Cardiac muscle cell (in vitro differentiated cells and primary cell): ENCODE results near the gene ATRIP. TPM values are rescaled to one million over a fixed set of nuclear protein-coding genes. Genes with fewer than 3 reads are reported as not detected.

Experiments used
- DNase-seq, 2 donors: peaks; one replicate each; pipeline versions ENCODE4 v3.0.0 to v3.0.0-alpha.2; 2010 to 2017; ENCODE audit warnings: low read depth in 1 of 2, low spot score in 1 of 2
- H3K27ac ChIP-seq: fragments of 200-600 bp; sonication (generic); 2 replicates; pipeline ENCODE4 v1.5.1; 2016
- H3K27me3 ChIP-seq: fragments of 200-600 bp; sonication (generic); 2 replicates; pipeline ENCODE4 v1.6.0; 2016; ENCODE audit warnings: control low read depth
- H3K36me3 ChIP-seq: fragments of 200-600 bp; sonication (generic); 2 replicates; pipeline ENCODE4 v1.5.1; 2016; ENCODE audit warnings: control low read depth
- H3K4me1 ChIP-seq: fragments of 200-600 bp; sonication (generic); 2 replicates; pipeline ENCODE4 v1.8.1; 2017; ENCODE audit warnings: low read depth, mild to moderate bottlenecking, mixed run types
- H3K4me3 ChIP-seq: fragments of 200-600 bp; sonication (generic); 2 replicates; pipeline ENCODE4 v1.5.1; 2016; ENCODE audit warnings: mild to moderate bottlenecking
- H3K9me3 ChIP-seq: fragments of 200-600 bp; sonication (generic); 2 replicates; pipeline ENCODE4 v1.5.1; 2017; ENCODE audit warnings: low read depth, mild to moderate bottlenecking, control low read depth
- polyA plus RNA-seq: library from polyadenylated mRNA; unstranded; fragments of >200 nt; fragmentation: Nextera tagmentation; extraction: Ambion mirVana; gene quantifications from 2 replicates; pipeline ENCODE4 v1.2.1, GENCODE V29; 2016
- total RNA-seq: library from RNA; depleted of rRNA; stranded (reverse); fragments of >200 nt; gene quantifications from 2 replicates; pipeline ENCODE4 v1.2.3, GENCODE V29; 2016
- TF ChIP-seq, protein P1 (sequence below): IDR thresholded peaks from 2 replicates; pipeline ENCODE4 v1.5.1; 2012; ENCODE audit warnings: low read depth, mild to moderate bottlenecking, low read length

The ATRIP gene
- total and polyA plus RNA-seq, 2 experiments from 2014 or later, result 6.4 to 8.7 TPM

DNA sequence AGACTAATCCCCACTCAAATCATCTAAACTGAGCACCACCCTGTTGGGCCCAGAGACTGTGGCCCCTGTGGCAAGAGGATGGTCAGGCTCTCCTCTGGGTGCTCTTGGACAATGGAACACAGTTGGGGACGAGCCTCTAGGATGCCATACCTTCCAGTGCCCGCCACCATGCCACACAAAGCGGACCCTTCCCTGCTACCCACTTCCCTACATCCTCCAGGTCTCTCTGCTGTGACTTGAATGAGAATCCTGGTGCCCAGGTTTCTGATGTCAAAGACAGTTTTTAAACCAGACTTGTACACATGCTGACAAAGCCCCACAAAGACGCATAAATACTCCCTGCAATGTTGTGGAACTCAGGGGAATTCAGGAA, 11.3 kb upstream of the ATRIP start:
- H3K9me3 ChIP-seq, result no peaks in the 10 kb centered on the region
- no peaks in the 10 kb centered on the region for H3K27me3 ChIP-seq
- no peaks in the 10 kb centered on the region for H3K36me3 ChIP-seq
- H3K4me1 ChIP-seq, result peaks cover under 1% of the 10 kb centered on the region
- DNase-seq, result no peak
- TF ChIP-seq, protein P1, sequence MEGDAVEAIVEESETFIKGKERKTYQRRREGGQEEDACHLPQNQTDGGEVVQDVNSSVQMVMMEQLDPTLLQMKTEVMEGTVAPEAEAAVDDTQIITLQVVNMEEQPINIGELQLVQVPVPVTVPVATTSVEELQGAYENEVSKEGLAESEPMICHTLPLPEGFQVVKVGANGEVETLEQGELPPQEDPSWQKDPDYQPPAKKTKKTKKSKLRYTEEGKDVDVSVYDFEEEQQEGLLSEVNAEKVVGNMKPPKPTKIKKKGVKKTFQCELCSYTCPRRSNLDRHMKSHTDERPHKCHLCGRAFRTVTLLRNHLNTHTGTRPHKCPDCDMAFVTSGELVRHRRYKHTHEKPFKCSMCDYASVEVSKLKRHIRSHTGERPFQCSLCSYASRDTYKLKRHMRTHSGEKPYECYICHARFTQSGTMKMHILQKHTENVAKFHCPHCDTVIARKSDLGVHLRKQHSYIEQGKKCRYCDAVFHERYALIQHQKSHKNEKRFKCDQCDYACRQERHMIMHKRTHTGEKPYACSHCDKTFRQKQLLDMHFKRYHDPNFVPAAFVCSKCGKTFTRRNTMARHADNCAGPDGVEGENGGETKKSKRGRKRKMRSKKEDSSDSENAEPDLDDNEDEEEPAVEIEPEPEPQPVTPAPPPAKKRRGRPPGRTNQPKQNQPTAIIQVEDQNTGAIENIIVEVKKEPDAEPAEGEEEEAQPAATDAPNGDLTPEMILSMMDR, result no peak
- H3K4me3 ChIP-seq, result no peak overlapping the region
- no peak overlapping the region for H3K27ac ChIP-seq

DNA sequence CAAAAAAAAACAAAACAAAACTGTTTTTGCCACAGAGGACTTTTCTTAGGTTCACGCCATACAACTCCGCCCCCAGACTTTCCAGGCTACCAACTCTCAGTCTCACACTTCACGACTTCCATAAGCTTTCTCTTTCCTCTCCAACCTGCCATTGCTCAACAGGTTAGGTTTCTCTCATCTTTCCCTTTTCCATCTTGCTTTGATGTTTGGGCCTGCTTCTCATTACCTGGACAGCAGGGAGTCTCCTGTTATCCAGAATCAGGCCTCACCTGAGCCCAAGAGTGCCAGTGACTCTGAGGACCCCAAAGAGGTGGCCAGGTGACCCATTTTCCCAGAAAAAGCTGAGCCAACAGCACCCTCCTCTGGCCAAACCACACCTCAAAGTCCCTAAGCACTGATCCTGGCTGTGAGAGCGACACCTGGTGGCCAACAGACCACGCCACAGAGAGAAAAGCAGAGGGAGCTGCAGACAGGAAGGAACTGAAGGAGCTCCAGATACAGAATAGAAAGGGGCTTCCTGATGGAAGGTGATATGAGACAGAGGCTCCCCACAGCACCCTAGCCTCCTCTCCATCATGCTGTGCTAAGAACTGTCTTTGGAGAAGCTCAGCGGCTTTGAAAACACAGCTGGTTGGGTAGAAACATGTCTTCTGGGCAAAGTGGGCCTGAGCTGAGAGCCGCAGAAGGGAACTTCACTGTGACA, 10.6 kb upstream of the ATRIP start:
- no peaks in the 10 kb centered on the region for H3K36me3 ChIP-seq
- TF ChIP-seq, protein P1, result peak; percentile 100
- no peak overlapping the region for H3K4me3 ChIP-seq
- H3K27ac ChIP-seq, result no peak overlapping the region
- H3K4me1 ChIP-seq, result peaks cover 2% of the 10 kb centered on the region
- DNase-seq, result peak; percentile 88
- no peaks in the 10 kb centered on the region for H3K9me3 ChIP-seq
- no peaks in the 10 kb centered on the region for H3K27me3 ChIP-seq

DNA sequence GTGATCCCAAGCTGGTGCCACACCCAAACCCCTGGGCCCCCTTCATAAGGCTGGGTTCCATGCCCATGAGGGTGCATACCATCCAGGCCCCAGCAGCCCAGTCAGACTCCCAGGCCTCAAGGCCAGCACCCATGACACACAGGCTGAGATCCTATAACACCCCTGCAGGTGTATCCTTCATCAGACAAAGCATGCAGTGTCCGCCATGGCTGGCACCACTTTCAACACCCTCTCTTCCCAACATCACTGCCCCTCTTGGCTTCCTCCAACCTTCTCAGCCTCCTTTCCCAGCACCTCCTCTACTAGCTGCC, 10.1 kb upstream of the ATRIP start:
- H3K4me3 ChIP-seq, result no peak overlapping the region
- H3K36me3 ChIP-seq, result no peaks in the 10 kb centered on the region
- no peaks in the 10 kb centered on the region for H3K27me3 ChIP-seq
- H3K9me3 ChIP-seq, result no peaks in the 10 kb centered on the region
- no peak for DNase-seq
- TF ChIP-seq, protein P1, result no peak
- H3K4me1 ChIP-seq, result peaks cover 7% of the 10 kb centered on the region
- H3K27ac ChIP-seq, result no peak overlapping the region

DNA sequence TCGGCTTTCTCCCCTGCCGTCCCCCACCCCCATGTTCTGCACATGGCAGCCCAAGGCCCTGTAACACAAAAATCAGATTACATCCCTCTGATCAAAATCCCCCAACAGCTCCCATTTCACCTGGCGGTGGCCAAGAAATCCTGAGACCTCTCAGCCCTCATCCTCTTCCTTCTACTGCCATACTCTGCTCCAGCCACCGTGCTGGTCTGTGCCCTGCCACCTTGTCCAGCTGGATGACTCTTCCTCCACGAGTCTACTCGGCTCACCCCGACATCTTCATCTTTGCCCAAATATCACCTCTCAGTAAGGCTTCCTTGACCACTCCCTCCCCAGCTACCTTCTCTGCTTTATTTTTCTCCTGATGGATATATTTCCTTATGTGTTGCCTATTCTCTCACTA, 9.7 kb upstream of the ATRIP start:
- no peak for DNase-seq
- Histone ChIP-seq H3K4me1 (peaks cover 9% of the 10 kb centered on the region), H3K27ac (no peak overlapping the region), H3K4me3 (no peak overlapping the region), H3K36me3 (no peaks in the 10 kb centered on the region), H3K27me3 (no peaks in the 10 kb centered on the region), H3K9me3 (no peaks in the 10 kb centered on the region)
- TF ChIP-seq, protein P1, result no peak

DNA sequence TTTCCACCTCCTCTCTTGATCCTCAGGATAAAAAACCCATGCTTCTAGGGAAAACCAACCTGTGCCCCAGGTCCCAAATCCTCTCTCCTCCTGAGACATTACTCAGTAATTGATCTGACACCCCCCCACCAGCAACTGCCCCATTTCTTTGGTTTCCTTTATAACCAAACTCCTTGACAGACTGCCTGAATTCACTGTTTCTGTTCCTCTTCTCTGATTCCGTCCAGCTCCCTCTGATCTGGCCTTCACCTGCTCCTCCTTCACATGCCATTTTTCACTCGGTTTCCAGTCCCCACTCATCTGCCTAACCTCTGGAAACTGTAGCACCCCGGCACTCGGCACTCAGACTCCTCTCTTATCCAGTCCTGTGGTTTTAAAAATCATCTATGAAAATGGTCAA, 8.7 kb upstream of the ATRIP start:
- TF ChIP-seq, protein P1, result no peak
- no peak for DNase-seq
- no peaks in the 10 kb centered on the region for H3K27me3 ChIP-seq
- H3K9me3 ChIP-seq, result no peaks in the 10 kb centered on the region
- H3K27ac ChIP-seq, result no peak overlapping the region
- H3K36me3 ChIP-seq, result no peaks in the 10 kb centered on the region
- H3K4me1 ChIP-seq, result peaks cover 9% of the 10 kb centered on the region
- H3K4me3 ChIP-seq, result no peak overlapping the region
